GM18861 (cell line): ENCODE results near the gene APOBEC3A.
"Not testable (repeated sequence)": the region's sequence is repeated elsewhere in the genome, so short reads cannot be mapped to it uniquely, and the experiment has no call there.

Experiments used
- ATAC-seq: cut with Tn5 transposase; IDR thresholded peaks from one replicate; pipeline ENCODE4 v1.9.1; 2021; ENCODE audit not compliant: unreplicated experiment

APOBEC3A gene

DNA sequence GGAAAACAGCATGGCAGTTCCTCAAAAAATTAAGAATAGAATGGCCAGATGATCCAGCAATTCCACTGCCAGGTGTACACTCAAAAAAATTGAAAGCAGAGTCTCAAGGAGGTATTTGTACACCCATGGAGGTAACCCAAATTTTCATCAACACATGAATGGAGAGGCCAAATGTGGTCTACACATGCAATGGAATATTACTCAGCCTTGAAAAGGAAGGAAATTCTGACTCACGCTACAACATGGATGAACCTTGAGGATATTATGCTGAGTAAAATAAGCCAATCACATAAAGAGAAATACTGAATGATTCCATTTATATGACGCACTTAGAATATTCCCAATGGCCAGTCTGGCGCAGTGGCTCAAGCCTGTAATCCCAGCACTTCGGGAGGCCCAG, 19.9 kb downstream of the APOBEC3A start:
- not testable (repeated sequence) for ATAC-seq

DNA sequence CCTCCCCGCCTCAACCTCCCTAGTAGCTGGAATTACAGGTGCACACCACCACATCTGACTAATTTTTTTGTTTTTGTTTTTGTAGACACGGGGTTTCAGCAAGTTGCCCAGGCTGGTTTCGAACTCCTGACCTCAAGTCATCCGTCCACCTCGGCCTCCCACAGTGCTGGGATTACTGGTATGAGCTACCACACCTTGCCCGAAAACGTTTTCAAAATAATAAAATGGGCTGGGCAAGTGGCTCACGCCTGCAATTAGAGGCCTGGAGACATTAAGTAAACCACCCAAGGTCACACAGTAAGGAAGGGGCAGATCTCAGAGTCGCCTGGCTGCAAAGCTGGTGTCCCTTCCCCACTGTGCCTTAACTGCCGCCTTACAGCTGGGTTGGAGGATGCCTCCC, 23.2 kb downstream of the APOBEC3A start:
- ATAC-seq = not testable (repeated sequence)

DNA sequence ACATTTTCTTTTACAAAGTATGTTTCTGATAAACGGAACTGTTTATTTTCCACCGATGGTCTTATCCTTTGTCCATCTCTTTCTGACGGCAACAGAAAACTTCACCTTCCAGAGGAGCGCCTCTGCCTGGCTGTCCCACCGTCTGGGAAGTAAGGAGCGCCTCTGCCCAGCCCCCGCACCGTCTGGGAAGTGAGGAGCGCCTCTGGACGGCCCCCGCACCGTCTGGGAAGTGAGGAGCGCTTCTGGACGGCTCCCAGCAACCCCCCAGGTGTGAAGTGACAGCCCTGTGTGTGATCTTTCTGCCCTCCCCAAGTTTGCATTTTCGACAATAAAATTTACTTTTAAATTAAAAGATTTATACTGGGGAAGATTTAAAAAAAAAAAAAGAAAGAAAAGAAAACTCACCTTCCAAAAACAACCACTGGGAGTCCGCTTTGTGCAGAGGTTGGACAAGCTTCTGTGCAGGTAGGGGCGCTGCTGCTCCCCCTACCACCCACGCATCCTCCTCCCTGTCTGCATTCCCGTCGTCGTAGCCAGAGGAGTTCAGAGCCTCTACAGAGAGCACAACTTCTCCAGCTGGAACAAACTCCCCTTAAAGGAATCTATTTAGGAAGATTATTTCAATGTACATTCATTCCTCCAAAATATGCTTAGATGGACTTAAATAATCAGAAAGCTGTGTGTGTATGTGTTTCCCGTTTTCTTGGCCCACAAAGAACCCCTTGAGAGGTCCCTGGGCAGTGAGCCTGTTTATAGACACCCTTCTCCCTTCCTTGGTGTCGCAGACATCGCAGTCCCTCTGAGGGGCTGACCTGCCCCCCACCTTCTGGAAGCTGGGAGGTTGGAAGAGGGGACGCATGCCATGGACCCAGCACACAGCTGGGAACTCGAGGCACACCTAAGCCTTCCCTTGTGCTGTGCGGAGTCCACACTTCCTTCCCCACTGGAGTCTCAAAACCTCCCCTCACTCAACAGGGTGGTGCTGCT, 23.9 kb downstream of the APOBEC3A start:
- no peak for ATAC-seq

DNA sequence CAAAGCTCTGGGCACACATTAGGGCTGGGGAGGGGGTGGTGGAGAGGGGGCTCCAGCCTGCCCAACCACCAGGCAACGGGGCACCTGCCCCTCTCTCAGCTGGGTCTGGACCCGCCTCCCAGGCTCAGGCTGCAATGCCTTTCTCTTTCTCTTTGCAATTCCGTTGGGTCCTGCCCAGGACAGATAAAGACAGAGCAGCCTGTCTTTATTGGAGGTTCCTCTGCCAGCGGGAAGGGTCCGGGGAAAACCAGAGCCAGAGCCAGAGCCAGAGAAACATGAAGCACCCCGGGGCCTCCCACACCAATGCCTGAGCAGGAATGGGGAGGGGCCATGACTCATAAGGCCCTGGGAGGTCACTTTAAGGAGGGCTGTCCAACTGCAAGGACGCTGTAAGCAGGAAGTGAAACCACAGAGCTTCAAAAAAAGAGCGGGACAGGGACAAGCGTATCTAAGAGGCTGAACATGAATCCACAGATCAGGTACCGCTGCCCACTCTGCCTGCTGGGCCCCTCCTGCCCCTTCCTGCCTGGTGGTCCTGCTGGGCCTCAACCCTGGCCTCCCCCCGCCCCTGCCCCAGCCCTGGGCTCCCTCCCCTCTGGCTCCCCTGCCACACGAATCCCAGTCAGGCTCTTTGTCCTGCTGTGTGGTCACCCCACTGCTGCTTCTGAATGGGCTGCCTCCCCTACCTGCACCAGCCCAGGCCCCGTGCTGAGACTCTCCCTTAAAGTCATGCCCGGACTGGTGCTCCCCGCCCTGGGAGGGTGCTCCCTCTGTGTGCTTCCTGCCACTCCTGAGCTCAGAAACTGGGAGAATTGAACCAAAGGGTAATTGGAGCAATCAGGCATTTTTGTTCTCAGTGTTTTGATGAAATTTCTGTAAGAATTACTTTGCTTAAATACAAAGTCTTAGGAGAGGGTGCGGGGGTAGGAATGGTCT, 24.9 kb downstream of the APOBEC3A start, which contains the start of gene APOBEC3B:
APOBEC3B (plus strand) TSS at position 356 of the 936 bp plus-strand sequence; CDS start at position 463, 107 bp downstream.
- peak; percentile 41 for ATAC-seq

DNA sequence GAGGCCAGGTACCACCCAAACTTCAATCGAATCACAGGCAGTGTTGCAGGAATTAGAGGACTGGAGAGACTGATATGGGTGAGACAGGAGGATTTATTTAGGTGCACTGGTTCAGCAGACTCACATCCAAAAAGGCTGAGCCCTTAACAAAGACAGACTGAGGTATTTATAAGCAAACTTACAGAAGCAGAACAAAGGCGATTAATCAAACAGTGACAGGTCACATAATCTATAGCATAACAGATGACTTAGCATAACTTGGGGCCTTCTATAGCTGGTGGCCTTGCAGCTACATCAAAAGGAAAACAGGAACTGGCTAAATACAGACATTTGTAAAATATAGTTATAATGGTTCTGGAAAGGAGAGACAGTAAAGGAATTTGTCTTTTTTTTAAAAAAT, 26.8 kb downstream of the APOBEC3A start:
- no peak for ATAC-seq

DNA sequence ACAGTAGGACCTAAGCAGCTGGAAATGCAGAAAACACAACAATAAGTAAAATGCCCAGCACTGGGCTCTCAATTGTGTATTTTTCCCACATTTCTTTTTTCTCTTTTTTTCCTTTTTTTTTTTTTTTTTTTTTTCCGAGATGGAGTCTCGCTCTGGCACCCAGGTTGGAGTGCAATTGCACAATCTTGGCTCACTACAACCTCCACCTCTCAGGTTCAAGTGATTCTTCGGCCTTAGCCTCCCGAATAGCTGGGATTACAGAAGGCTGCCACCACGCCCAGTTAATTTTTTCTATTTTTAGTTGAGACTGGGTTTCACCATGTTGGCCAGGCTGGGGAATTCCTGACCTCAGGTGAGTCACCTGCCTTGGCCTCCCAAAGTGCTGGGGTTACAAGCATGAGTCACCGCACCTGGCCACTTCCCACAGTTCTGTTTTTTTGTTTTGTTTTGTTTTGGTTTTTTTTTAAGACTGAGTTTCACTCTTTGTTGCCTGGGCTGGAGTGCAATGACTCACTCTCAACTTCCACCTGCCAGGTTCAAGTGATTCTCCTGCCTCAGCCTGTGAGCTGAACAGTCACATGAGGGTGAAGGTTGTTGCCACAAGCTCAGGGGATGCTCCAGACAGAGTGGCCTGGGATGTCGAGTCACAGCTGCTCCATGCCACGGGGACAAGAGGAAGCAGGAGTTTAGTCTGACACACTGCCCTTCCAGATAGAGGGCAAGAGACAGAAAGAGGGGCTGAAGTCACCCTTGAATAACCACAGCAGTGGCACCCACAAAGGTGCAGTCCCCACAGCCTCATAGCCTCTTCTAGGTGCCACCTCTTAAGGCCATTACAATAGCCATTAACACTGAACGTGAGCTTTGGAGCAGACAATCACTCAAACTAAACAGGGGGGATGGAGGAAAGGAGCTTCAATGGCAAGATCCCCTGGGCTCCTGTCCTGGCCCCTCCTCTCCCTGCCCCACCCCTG, 27.7 kb downstream of the APOBEC3A start:
- peak; percentile 61 for ATAC-seq

DNA sequence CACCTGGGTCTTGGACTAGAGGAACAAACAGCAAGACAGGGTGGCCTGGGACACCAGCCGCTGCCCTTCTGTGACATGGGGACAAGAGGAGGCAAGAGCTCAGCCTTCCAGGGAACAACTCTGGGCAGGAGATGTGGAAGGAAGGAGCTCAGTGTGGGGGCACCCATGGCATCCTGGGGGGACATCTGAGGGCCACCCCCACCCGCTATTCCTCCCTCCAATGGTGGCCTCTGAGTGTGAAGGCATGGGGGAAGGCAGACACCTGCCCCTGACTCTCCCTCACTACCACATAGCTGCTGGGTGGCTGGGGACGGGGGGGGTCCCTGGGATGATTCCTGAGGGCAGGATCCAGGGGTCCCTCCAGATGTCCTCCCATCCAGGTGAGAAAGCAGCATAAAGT, 29.2 kb downstream of the APOBEC3A start:
- no peak for ATAC-seq

DNA sequence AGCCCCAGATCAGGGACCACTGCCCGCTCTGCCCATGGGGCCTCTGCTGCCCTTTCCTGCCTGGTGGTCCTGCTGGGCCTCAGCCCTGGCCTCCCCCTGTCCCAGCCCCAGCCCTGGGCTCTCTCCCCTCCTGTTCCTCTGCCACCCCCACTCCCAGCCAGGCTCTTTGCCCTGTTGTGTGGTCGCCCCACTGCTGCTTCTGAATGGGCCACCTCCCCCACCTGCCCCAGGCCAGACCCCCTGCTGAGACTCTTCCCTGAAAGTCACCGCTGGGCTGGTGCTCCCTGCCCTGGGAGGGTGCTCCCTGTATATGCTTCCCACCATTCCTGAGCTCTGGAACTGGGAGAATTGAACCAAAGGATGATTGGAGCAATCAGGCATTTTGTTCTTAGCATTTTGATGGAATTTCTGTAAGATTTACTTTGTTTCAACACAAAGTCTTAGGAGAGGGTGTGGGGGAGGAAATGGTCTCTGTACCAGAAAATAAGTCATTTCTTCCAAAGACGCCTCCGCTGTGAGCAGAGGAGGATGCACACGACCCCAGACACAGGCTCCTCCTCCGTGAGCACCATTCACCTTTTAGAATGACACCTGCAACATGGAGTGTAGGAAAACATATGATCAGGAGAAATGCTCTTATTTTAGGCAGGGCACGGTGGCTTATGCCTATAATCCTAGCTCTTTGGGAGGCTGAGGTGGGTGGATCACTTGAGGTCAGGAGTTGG, 29.9 kb downstream of the APOBEC3A start:
- no peak for ATAC-seq

DNA sequence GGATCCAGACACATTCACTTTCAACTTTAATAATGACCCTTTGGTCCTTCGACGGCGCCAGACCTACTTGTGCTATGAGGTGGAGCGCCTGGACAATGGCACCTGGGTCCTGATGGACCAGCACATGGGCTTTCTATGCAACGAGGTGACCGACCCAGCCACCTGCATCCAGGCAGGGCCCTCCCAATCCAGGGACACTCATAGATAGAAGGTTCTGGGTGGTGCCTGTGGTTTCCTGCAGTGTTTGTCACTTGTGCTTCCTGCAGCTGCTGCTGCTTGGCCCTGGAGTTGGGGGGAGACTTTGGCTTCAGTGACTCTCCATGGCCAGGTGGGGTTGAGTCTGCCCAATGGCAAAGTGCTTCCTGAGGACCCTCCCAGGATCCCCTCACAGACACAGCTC, 32.1 kb downstream of the APOBEC3A start:
- no peak for ATAC-seq

DNA sequence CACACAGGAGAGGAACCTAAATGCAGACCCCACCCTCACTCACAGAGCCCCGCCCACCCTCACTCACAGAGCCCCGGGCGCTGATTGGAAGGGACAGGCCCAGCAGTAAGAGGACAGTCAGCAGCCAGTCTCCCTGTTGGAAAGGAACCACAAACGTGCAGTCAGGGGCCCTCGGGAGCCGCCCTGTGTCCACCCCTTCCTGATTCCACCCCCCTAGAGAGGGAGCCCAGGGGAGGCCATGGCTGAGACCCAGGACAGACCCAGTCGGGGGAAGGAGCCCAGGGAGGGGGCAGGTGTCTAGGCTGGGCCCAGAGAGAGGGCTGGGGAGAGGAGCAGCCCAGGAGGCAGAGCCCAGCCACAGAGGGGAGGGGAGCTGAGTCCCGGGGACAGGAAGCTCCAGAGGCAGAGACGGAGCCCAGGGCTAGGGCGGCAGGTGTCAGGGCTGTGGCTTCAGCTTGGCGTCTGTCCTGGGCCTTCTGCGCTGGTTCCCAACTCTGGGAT, 35.5 kb downstream of the APOBEC3A start:
- not testable (repeated sequence) for ATAC-seq

DNA sequence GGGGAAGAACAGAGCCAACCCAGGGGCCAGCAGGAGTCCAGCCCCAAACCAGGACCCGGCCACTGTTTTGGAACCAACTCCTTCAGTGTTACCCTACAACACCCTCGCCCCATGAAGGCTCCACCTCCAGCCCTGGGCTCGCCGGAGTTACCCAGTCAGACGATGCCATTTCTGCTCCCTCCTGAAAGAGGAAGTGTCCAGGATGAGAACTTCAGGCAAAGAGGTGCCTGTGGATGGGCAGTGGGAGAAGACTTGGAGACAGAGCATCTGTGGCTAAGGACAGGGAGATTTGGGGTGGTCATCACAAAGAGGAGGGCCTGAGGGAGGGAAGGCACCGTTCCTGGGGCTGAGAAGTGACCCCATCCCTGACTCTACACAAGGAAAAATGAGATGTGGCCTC, 38.7 kb downstream of the APOBEC3A start:
- no peak for ATAC-seq

DNA sequence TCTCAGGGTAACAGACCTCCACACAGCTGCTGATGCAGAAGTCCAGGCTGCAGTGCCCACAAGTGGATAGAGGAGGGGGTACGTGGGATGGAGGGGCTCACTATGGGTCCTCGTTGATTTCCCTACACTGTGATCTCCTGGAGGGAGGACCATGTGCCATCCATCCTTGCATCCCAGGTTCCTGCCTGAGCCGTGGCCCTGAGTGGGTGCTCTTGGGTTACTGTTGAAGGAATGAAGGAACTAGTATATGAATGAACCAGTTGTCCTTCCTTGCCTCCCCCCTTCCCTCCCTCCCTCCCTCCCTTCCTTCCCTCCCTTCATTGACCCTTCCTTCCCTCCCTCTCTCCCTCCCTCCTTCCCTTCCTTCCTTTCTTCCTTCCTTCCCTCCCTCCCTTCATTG, 40.1 kb downstream of the APOBEC3A start:
- ATAC-seq = no peak

DNA sequence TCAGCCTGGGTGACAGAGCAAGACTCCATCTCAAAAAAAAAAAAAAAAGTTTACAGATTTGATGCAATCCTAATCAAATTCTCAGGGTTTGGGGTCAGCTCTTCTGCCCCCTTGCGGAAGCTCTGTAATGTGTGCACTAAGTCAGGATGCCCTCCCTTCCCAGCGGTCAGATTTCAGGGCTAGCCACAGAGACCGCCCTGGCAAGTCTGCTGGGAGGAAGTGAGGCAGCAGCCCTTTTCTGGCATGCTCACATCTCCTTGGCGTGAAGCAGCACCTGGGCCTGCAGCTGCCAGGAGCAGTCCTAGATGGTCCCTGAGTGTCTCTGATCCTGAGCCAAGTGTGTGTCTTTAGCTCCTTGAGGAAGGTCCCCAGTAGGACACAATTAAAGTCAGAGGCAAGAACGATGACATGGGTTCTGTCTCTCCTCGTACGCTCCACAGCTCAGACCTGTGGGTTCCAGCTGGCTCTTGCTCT, 45.8 kb downstream of the APOBEC3A start:
- peak; percentile 70 for ATAC-seq

DNA sequence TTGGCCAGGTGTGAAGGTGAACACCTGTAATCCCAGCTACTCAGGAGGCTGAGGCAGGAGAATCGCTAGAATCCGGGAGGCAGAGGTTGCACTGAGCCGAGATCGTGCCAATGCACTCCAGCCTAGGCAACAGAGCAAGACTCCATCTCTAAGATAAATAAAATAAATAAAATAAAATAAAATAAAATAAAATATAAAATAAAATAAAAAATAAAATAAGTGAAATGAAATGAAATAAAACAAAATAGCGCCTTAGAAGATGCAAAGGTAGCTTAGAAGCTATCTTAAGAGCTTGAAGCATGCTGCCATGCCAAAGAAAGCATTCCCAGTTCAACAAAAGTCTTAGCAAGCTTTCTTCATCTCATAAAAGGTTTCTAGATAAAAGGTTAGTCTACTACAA, 49.8 kb downstream of the APOBEC3A start:
- ATAC-seq = no peak

DNA sequence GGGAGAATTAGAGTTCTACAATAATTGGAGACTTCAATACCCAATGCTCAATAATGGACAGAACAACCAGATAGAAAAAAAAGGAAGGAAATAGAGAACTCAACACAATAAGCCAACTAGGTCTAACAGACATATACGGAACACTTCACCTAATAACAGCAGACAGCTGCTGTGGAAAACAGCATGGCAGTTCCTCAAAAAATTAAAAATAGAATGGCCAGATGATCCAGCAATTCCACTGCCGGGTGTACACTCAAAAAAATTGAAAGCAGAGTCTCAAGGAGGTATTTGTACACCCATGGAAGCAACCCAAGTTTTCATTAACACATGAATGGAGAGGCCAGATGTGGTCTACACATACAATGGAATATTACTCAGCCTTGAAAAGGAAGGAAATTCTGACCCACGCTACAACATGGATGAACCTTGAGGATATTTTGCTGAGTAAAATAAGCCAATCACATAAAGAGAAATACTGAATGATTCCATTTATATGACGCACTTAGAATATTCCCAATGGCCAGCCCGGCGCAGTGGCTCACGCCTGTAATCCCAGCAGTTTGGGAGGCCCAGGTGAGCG, 51.0 kb downstream of the APOBEC3A start:
- not testable (repeated sequence) for ATAC-seq

DNA sequence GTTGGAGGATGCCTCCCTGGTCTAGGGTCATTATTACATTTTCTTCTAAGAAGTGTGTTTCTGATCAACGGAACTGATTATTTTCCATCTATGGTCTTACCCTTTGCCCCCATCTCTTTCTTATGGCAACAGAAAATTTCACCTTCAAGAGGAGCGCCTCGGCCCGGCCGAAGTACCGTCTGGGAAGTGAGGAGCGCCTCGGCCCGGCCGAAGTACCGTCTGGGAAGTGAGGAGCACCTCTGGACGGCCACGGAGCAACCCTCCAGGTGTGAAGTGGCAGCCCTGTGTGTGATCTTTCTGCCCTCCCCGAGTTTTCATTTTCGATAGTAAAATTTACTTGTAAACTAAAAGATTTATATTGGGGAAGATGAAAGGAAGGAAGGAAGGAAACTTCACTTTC, 53.5 kb downstream of the APOBEC3A start:
- ATAC-seq = no peak
